ENCODE data around the gene SMR3A.

DNA sequence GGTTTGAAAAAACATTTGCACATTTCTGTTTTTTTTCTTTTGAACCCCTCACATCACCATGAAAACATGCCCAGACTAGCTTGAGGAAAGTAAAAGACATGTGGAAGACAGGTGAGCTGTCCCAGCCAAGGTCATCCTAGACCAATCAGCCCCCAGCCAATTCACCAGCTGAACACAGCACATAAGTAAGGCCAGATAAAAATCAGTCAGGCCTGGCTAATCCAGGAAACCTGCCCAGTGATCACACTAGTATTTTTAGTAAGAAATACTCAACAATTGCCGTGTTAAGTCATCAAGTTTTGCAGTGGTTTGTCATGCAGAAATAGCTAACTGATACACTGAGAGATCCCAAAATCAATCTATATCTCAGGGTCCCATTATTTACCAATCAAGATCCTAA, 4.4 kb upstream of the SMR3A start:
- TF ChIP-seq CTCF (IDR thresholded peaks at IDR 0.05) (no peak), ZFX (IDR thresholded peaks at IDR 0.05; ENCODE audit: borderline replicate concordance) (no peak)
